Thyroid gland (tissue), 4 donors: Measurements from ENCODE around the gene LEP. TPM values are rescaled to one million over a fixed set of nuclear protein-coding genes. Genes with fewer than 3 reads are reported as not detected.
A peak's percentile ranks its signal among the peaks of the same experiment; 100 is the strongest.

Source experiments
- DNase-seq, 2 donors: peaks; one replicate each; pipeline ENCODE4 v3.0.0-alpha.2; 2019
- H3K27ac ChIP-seq, 3 donors: fragments of 200-600 bp; sonication (generic); 1 replicate in 2 of 3; 2 replicates in 1 of 3; pipeline ENCODE4 v1.5.1; 2016 to 2019; ENCODE audit warnings: mild to moderate bottlenecking in 1 of 3, moderate library complexity in 1 of 3
- H3K27me3 ChIP-seq: fragments of 200-600 bp; sonication (generic); one replicate; pipeline ENCODE4 v1.5.1; 2019
- H3K36me3 ChIP-seq, 2 donors: fragments of 200-600 bp; sonication (generic); one replicate each; pipeline ENCODE4 v1.5.1; 2016 to 2019
- H3K4me1 ChIP-seq, 2 donors: fragments of 200-600 bp; sonication (generic); one replicate each; pipeline ENCODE4 v1.5.1; 2017 to 2019
- H3K4me3 ChIP-seq, 3 donors: fragments of 200-600 bp; sonication (generic); replicated peaks in 1 of 3; 1 replicate in 2 of 3; 2 replicates in 1 of 3; pipeline ENCODE4 v1.5.1; 2016; ENCODE audit warnings: mild to moderate bottlenecking in 1 of 3
- H3K9me3 ChIP-seq: fragments of 200-600 bp; sonication (generic); one replicate; pipeline ENCODE4 v1.5.1; 2017
- CTCF ChIP-seq, 6 experiments: fragments of 200-600 bp in 3 of 6; fragments of 450-650 bp in 3 of 6; sonication (generic) in 3 of 6; IDR thresholded peaks; one replicate each; pipeline ENCODE4 v1.5.1; 2016 to 2019; ENCODE audit warnings: antibody characterized with exemption in 6 of 6, mild to moderate bottlenecking in 2 of 6, inconsistent platforms in 1 of 6, moderate library complexity in 1 of 6
- POLR2A ChIP-seq, 2 donors: fragments of 450-650 bp; IDR thresholded peaks; one replicate each; pipeline ENCODE4 v1.6.1; 2017; ENCODE audit warnings: antibody characterized with exemption in 2 of 2, mild to moderate bottlenecking in 2 of 2, moderate library complexity in 1 of 2
- WGBS, 2 donors: methylation state at CpG; one replicate each; pipeline ENCODE4 v1.1.5; 2017; 5-methylcytosine and 5-hydroxymethylcytosine counted together
- intact Hi-C: fragments of 100-400 bp; cut with DNase I; formaldehyde crosslinking; loops from one replicate; pipeline ENCODE4 v1.15.1; 2023
- microRNA-seq: library from miRNA; unstranded; fragments of <30 nt; microRNA quantifications from one replicate; pipeline ENCODE4, GENCODE V29; 2016
- small RNA-seq: library from RNA; depleted of rRNA; stranded (forward); fragments of <200 nt; gene quantifications from one replicate; pipeline ENCODE3, GENCODE V24; 2016
- total RNA-seq, 4 donors: library from RNA; depleted of rRNA; stranded (reverse); fragments of >200 nt; gene quantifications; one replicate each; pipeline ENCODE4 v1.2.3, GENCODE V29; 2016

Gene LEP
- total RNA-seq, 4 donors from 2014 or later: 0.11 to 0.40 TPM; not detected in 2

DNA sequence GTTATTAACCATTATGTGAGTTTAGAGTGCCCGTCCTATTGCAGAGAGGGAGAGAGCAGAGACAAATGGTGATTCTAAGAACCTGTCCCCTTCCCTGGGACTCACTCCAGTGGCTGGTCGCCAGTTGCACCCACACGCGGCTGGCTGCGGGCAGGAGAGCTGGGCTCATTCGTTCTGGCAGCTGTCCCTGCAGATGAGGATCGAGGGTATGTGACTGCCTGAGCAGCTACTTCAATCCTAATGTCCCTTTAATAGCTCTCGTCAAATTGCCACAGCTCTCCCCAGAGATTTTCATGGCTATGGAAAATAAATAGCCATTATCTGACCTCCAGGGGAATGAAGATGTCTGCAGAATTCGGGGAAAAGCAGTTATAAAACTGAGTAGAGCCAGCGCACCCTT, 61.1 kb downstream of the LEP start:
- intact Hi-C loops: no loop called here
- TF ChIP-seq CTCF (IDR thresholded peaks at IDR 0.05) (no peak), POLR2A (IDR thresholded peaks at IDR 0.05) (no peak)
- Histone ChIP-seq H3K36me3 (peaks cover 6 to 13% of the 10 kb centered on the region in 2 donors), H3K9me3 (no peaks in the 10 kb centered on the region), H3K27me3 (no peaks in the 10 kb centered on the region), H3K4me3 (no peak overlapping the region), H3K4me1 (no peaks in the 10 kb centered on the region), H3K27ac (no peak overlapping the region)
- DNase-seq: peak; percentile 10 to 16
- 57 to 68% methylated on average over 9 to 10 of the region's 10 CpGs for WGBS, 2 donors

- Histone ChIP-seq H3K27me3 (no peaks in the 10 kb centered on the region), H3K4me3 (no peak overlapping the region), H3K36me3 (peaks cover 7 to 17% of the 10 kb centered on the region in 2 donors), H3K4me1 (no peaks in the 10 kb centered on the region), H3K9me3 (no peaks in the 10 kb centered on the region), H3K27ac (no peak overlapping the region)
- intact Hi-C loops: no loop called here
- no peak for DNase-seq
- TF ChIP-seq POLR2A (IDR thresholded peaks at IDR 0.05) (no peak), CTCF (IDR thresholded peaks at IDR 0.05) (no peak)
- 100% methylated on average over 2 of the region's 2 CpGs for WGBS, 2 donors
Measured at GRCh38 chr7:128303133-128303532, 62.1 kb downstream of the LEP start.

- H3K4me3 ChIP-seq: no peak overlapping the region
- no peaks in the 10 kb centered on the region for H3K27me3 ChIP-seq
- WGBS, 2 donors: 87 to 91% methylated on average over 5 of the region's 5 CpGs
- H3K36me3 ChIP-seq: peaks cover 7 to 22% of the 10 kb centered on the region in 2 donors
- no peak for DNase-seq
- H3K9me3 ChIP-seq: no peaks in the 10 kb centered on the region
- intact Hi-C loops: no loop called here
- H3K27ac ChIP-seq: peak overlapping the region in 1 of 3 donors; percentile 5
- H3K4me1 ChIP-seq: no peaks in the 10 kb centered on the region
- TF ChIP-seq CTCF (IDR thresholded peaks at IDR 0.05) (no peak), POLR2A (IDR thresholded peaks at IDR 0.05) (no peak)
Measured at GRCh38 chr7:128303643-128304042, 62.6 kb downstream of the LEP start.

GRCh38 chr7:128304212-128304611, 63.1 kb downstream of the LEP start:
- Histone ChIP-seq H3K27ac (peak overlapping the region in 1 of 3 donors; percentile 5), H3K4me1 (no peaks in the 10 kb centered on the region), H3K27me3 (no peaks in the 10 kb centered on the region), H3K4me3 (no peak overlapping the region), H3K36me3 (peaks cover 7 to 22% of the 10 kb centered on the region in 2 donors), H3K9me3 (no peaks in the 10 kb centered on the region)
- intact Hi-C loops: no loop called here
- TF ChIP-seq CTCF (IDR thresholded peaks at IDR 0.05) (no peak), POLR2A (IDR thresholded peaks at IDR 0.05) (no peak)
- DNase-seq: peak; percentile 80 to 88
- WGBS, 2 donors: 27 to 50% methylated on average over 1 of the region's 1 CpG

- TF ChIP-seq POLR2A (IDR thresholded peaks at IDR 0.05): no peak
- no peak for TF ChIP-seq CTCF (IDR thresholded peaks at IDR 0.05)
- no peak overlapping the region for H3K4me3 ChIP-seq
- no peaks in the 10 kb centered on the region for H3K9me3 ChIP-seq
- DNase-seq: no peak
- H3K27me3 ChIP-seq: no peaks in the 10 kb centered on the region
- intact Hi-C loops: no loop called here
- H3K27ac ChIP-seq: no peak overlapping the region
- H3K4me1 ChIP-seq: no peaks in the 10 kb centered on the region
- H3K36me3 ChIP-seq: peaks cover 33 to 45% of the 10 kb centered on the region in 2 donors
- 92 to 100% methylated on average over 1 to 2 of the region's 2 CpGs for WGBS, 2 donors
Measured at GRCh38 chr7:128307061-128307460, 66.0 kb downstream of the LEP start.

Small RNA genes within 50 kb of the gene (microRNA-seq; reads per million reads assigned to microRNA genes)
- 1.1 reads per million for gene MIR129-1

Small RNA genes within 50 kb of the gene (small RNA-seq; reads per million reads assigned to genes)
- gene MIR129-1: not detected

Other genes starting within 250 kb of the LEP start
- gene LRRC4, start 209.8 kb upstream of the LEP start, total RNA-seq: 1 to 10 TPM in 2 of 4 donors, under 1 TPM in 2; 0.39 to 3.7 (median 0.95) TPM
- 10 to 100 TPM; 19.1 to 36.9 (median 27.7) TPM for gene RBM28, start 102.6 kb downstream of the LEP start, total RNA-seq
- 1 to 10 TPM in 1 of 4 donors, under 1 TPM in 1, not detected in 2; 0.78 to 1.1 TPM for gene PRRT4, start 120.4 kb downstream of the LEP start, total RNA-seq
- 10 to 100 TPM; 12.3 to 37.9 (median 22.9) TPM for gene IMPDH1, start 168.7 kb downstream of the LEP start, total RNA-seq
- 10 to 100 TPM in 2 of 4 donors, 1 to 10 TPM in 2; 5.4 to 21.2 (median 11.3) TPM for gene HILPDA, start 214.6 kb downstream of the LEP start, total RNA-seq
- 10 to 100 TPM; 29.2 to 39.0 (median 32.0) TPM for gene METTL2B, start 235.5 kb downstream of the LEP start, total RNA-seq